Esophagus muscularis mucosa (tissue), 3 donors: ENCODE results near the gene HACD2.

ENCODE experiments used
- POLR2A ChIP-seq: fragments of 450-650 bp; IDR thresholded peaks from one replicate; pipeline ENCODE4 v1.6.1; 2017; ENCODE audit warnings: antibody characterized with exemption, moderate library complexity, mild to moderate bottlenecking, low read depth
- POLR2AphosphoS5 ChIP-seq, 2 donors: sonication (generic); formaldehyde crosslinking; IDR thresholded peaks; one replicate each; pipeline ENCODE4 v1.6.1; 2017; ENCODE audit warnings: antibody characterized with exemption in 2 of 2
- TF ChIP-seq, protein P1 (sequence below), 3 experiments: fragments of 200-600 bp in 2 of 3; fragments of 450-650 bp in 1 of 3; sonication (generic) in 2 of 3; IDR thresholded peaks; one replicate each; pipeline ENCODE4 v1.5.1; 2017 to 2019; ENCODE audit warnings: antibody characterized with exemption in 3 of 3, mild to moderate bottlenecking in 2 of 3, moderate library complexity in 1 of 3

- TF ChIP-seq POLR2A, result no peak
- TF ChIP-seq, protein P1, sequence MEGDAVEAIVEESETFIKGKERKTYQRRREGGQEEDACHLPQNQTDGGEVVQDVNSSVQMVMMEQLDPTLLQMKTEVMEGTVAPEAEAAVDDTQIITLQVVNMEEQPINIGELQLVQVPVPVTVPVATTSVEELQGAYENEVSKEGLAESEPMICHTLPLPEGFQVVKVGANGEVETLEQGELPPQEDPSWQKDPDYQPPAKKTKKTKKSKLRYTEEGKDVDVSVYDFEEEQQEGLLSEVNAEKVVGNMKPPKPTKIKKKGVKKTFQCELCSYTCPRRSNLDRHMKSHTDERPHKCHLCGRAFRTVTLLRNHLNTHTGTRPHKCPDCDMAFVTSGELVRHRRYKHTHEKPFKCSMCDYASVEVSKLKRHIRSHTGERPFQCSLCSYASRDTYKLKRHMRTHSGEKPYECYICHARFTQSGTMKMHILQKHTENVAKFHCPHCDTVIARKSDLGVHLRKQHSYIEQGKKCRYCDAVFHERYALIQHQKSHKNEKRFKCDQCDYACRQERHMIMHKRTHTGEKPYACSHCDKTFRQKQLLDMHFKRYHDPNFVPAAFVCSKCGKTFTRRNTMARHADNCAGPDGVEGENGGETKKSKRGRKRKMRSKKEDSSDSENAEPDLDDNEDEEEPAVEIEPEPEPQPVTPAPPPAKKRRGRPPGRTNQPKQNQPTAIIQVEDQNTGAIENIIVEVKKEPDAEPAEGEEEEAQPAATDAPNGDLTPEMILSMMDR (IDR thresholded peaks at IDR 0.05), result no peak
- TF ChIP-seq POLR2AphosphoS5 (IDR thresholded peaks at IDR 0.05), result peak; percentile 39 to 67
Measured at GRCh38 chr3:123447416-123447748, 137.5 kb downstream of the HACD2 start.
